MM.1S (cell line): ENCODE measurements around the gene TNIP3.

Source experiments
- DNase-seq: peaks from one replicate; pipeline ENCODE4 v3.0.0-alpha.2; 2015
- H2AFZ ChIP-seq: fragments of 300-600 bp; sonication (generic); 2 replicates; pipeline ENCODE4 v1.6.0; 2016; ENCODE audit warnings: antibody characterized with exemption, low read length
- H3F3A ChIP-seq: fragments of 300-600 bp; sonication (generic); 2 replicates; pipeline ENCODE4 v1.6.1; 2016; ENCODE audit warnings: mild to moderate bottlenecking, antibody characterized with exemption, low read length, moderate library complexity, mixed read lengths; ENCODE audit not compliant: insufficient read depth
- H3K27ac ChIP-seq: fragments of 300-600 bp; sonication (generic); 2 replicates; pipeline ENCODE4 v1.5.1; 2016; ENCODE audit warnings: mild to moderate bottlenecking, low read length
- H3K27me3 ChIP-seq: fragments of 300-600 bp; sonication (generic); replicated peaks from 2 replicates; pipeline ENCODE4 v1.6.0; 2016; ENCODE audit warnings: low read length; ENCODE audit not compliant: insufficient read depth
- H3K36me3 ChIP-seq: fragments of 300-600 bp; sonication (generic); replicated peaks from 2 replicates; pipeline ENCODE4 v1.6.1; 2016; ENCODE audit warnings: mild to moderate bottlenecking, low read length, mixed read lengths; ENCODE audit not compliant: insufficient read depth
- H3K4me1 ChIP-seq: fragments of 300-600 bp; sonication (generic); 2 replicates; pipeline ENCODE4 v1.6.1; 2016; ENCODE audit warnings: low read length, mixed read lengths
- H3K4me2 ChIP-seq: fragments of 300-600 bp; sonication (generic); 2 replicates; pipeline ENCODE4 v1.6.0; 2016; ENCODE audit warnings: low read depth, low read length
- H3K4me3 ChIP-seq: fragments of 300-600 bp; sonication (generic); 2 replicates; pipeline ENCODE4 v1.5.1; 2016; ENCODE audit warnings: low read length, mixed read lengths
- H3K79me2 ChIP-seq: fragments of 300-600 bp; sonication (generic); 2 replicates; pipeline ENCODE4 v1.6.1; 2016; ENCODE audit warnings: mixed run types, low read length, mixed read lengths
- H3K9ac ChIP-seq: fragments of 300-600 bp; sonication (generic); 2 replicates; pipeline ENCODE4 v1.6.1; 2016; ENCODE audit warnings: low read length, mixed read lengths
- H3K9me2 ChIP-seq: fragments of 300-600 bp; sonication (generic); replicated peaks from 2 replicates; pipeline ENCODE4 v1.6.1; 2016; ENCODE audit warnings: mild to moderate bottlenecking, low read length, mixed read lengths; ENCODE audit not compliant: insufficient read depth
- H3K9me3 ChIP-seq: fragments of 300-600 bp; sonication (generic); replicated peaks from 2 replicates; pipeline ENCODE4 v1.6.1; 2016; ENCODE audit warnings: mild to moderate bottlenecking, low read length, mixed read lengths; ENCODE audit not compliant: insufficient read depth
- H4K20me1 ChIP-seq: fragments of 300-600 bp; sonication (generic); 2 replicates; pipeline ENCODE4 v1.6.1; 2016; ENCODE audit warnings: mild to moderate bottlenecking, low read length, moderate library complexity, mixed read lengths; ENCODE audit not compliant: insufficient read depth
- CTCF ChIP-seq: fragments of 300-600 bp; sonication (generic); IDR thresholded peaks from 2 replicates; pipeline ENCODE4 v1.5.1; 2016; ENCODE audit warnings: antibody characterized with exemption, low read length, mixed read lengths
- EZH2 ChIP-seq: fragments of 300-600 bp; sonication (generic); optimal IDR thresholded peaks from 2 replicates; pipeline ENCODE3; 2017; ENCODE audit warnings: low read depth, mild to moderate bottlenecking, antibody characterized with exemption, low read length, mixed read lengths
- EZH2phosphoT487 ChIP-seq: fragments of 300-600 bp; sonication (generic); IDR thresholded peaks from 2 replicates; pipeline ENCODE4 v1.6.1; 2018; ENCODE audit warnings: antibody characterized with exemption, low read length

The TNIP3 gene

GRCh38 chr4:121164291-121164690 lies at the start of gene TNIP3:
TNIP3 (minus strand) TSS chr4:121164321; CDS start chr4:121164125, 196 bp downstream.
- H3K9me2 ChIP-seq = no peaks in the 10 kb centered on the region
- H3K36me3 ChIP-seq = no peaks in the 10 kb centered on the region
- H2AFZ ChIP-seq = no peak within 1 kb of the TSS
- H3K27me3 ChIP-seq = no peaks in the 10 kb centered on the region
- no peaks in the 10 kb centered on the region for H3F3A ChIP-seq
- H3K27ac ChIP-seq = no peak within 1 kb of the TSS
- no peaks in the 10 kb centered on the region for H3K9me3 ChIP-seq
- H3K9ac ChIP-seq = no peak within 1 kb of the TSS
- TF ChIP-seq EZH2 (no peak), CTCF (no peak), EZH2phosphoT487 (no peak)
- H4K20me1 ChIP-seq = no peaks in the 10 kb centered on the region
- peaks cover 6% of the 10 kb centered on the region; the same call in 1 of the 2 replicates for H3K4me1 ChIP-seq
- no peak within 1 kb of the TSS for H3K4me2 ChIP-seq
- no peaks in the 10 kb centered on the region for H3K79me2 ChIP-seq
- no peak for DNase-seq
- H3K4me3 ChIP-seq = no peak within 1 kb of the TSS

GRCh38 chr4:121212806-121213205 lies 48.7 kb upstream of the TNIP3 start:
- H4K20me1 ChIP-seq = no peaks in the 10 kb centered on the region
- no peaks in the 10 kb centered on the region for H3K9me2 ChIP-seq
- H3K9me3 ChIP-seq = no peaks in the 10 kb centered on the region
- no peak overlapping the region for H3K27ac ChIP-seq
- H3K9ac ChIP-seq = no peak overlapping the region
- no peak for DNase-seq
- H2AFZ ChIP-seq = no peak overlapping the region
- H3K27me3 ChIP-seq = no peaks in the 10 kb centered on the region
- no peak overlapping the region for H3K4me2 ChIP-seq
- no peaks in the 10 kb centered on the region for H3K36me3 ChIP-seq
- no peak for TF ChIP-seq EZH2phosphoT487
- no peak for TF ChIP-seq EZH2
- no peak for TF ChIP-seq CTCF
- H3F3A ChIP-seq = no peaks in the 10 kb centered on the region
- no peak overlapping the region for H3K4me3 ChIP-seq
- no peaks in the 10 kb centered on the region for H3K79me2 ChIP-seq
- no peaks in the 10 kb centered on the region for H3K4me1 ChIP-seq

- no peak for DNase-seq
- TF ChIP-seq EZH2phosphoT487 (no peak), CTCF (no peak), EZH2 (no peak)
- no peaks in the 10 kb centered on the region for H3K79me2 ChIP-seq
- H3K4me1 ChIP-seq = no peaks in the 10 kb centered on the region
- no peaks in the 10 kb centered on the region for H3K9me2 ChIP-seq
- no peaks in the 10 kb centered on the region for H3K9me3 ChIP-seq
- no peaks in the 10 kb centered on the region for H3K36me3 ChIP-seq
- H4K20me1 ChIP-seq = no peaks in the 10 kb centered on the region
- H3K4me3 ChIP-seq = no peak overlapping the region
- no peaks in the 10 kb centered on the region for H3K27me3 ChIP-seq
- H3K27ac ChIP-seq = no peak overlapping the region
- no peak overlapping the region for H3K4me2 ChIP-seq
- no peak overlapping the region for H3K9ac ChIP-seq
- no peak overlapping the region for H2AFZ ChIP-seq
- no peaks in the 10 kb centered on the region for H3F3A ChIP-seq
Measured at GRCh38 chr4:121209171-121209570, 45.0 kb upstream of the TNIP3 start.
